HCT116 (cell line): ENCODE measurements around the gene FN3K. TPM values are rescaled to one million over a fixed set of nuclear protein-coding genes. Genes with fewer than 3 reads are reported as not detected.

Experiments
- ATAC-seq: fragments of 200-7000 bp; cut with Tn5 transposase; 2 replicates; pipeline ENCODE4 v1.9.1; 2020; ENCODE audit warnings: mild to moderate bottlenecking, moderate library complexity
- BruUV-seq: library from RNA; stranded (reverse); fragments of 400-500 nt; replicated peaks from 2 replicates; lab custom pipeline; 2021; lab: Mats Ljungman, UMichigan
- CTCF ChIA-PET: fragments of 300-600 bp; sonication (Branson Sonifier 250); formaldehyde crosslinking; loops from one replicate; lab custom pipeline; 2021; ENCODE audit warnings: antibody characterized with exemption; lab: Charles Lee
- POLR2A ChIA-PET: fragments of 300-600, 350-600 bp; sonication (Branson Sonifier 250); formaldehyde crosslinking; loops from one replicate; lab custom pipeline; 2021; ENCODE audit warnings: antibody characterized with exemption; lab: Charles Lee
- RAD21 ChIA-PET, 2 experiments: fragments of 300-600 bp; sonication (Branson Sonifier 250); formaldehyde crosslinking; loops; one replicate each; lab custom pipeline; 2023; ENCODE audit warnings: low total read pairs in 2 of 2; ENCODE audit not compliant: uncharacterized antibody in 2 of 2, unreplicated experiment in 2 of 2, low non-redundant PET in 1 of 2; lab: Charles Lee
- DNase-seq: peaks from one replicate; pipeline ENCODE4 v3.0.0-alpha.2; 2010; ENCODE audit warnings: low read depth, low spot score
- H2AFZ ChIP-seq: fragments of 200-600 bp; shearing (Covaris generic), sonication (generic); 2 replicates; pipeline ENCODE4 v1.6.1; 2017; ENCODE audit warnings: low read depth, mixed run types, mixed read lengths, antibody characterized with exemption, low read length; ENCODE audit not compliant: poor library complexity, severe bottlenecking
- H3K27ac ChIP-seq: 2 replicates; pipeline ENCODE4 v1.5.1; 2012; ENCODE audit warnings: low read depth, low read length
- H3K27me3 ChIP-seq: fragments of 200-600 bp; sonication (generic); 2 replicates; pipeline ENCODE4 v1.6.1; 2016; ENCODE audit warnings: mixed run types, low read length, mixed read lengths; ENCODE audit not compliant: insufficient read depth
- H3K36me3 ChIP-seq, 2 experiments: fragments of 200-500 bp in 1 of 2; fragments of 200-600 bp in 1 of 2; sonication (Bioruptor generic) in 1 of 2; sonication (generic) in 1 of 2; 2 replicates each; pipeline versions ENCODE4 v1.5.1 to v1.6.1; 2014 to 2016; ENCODE audit warnings: low read length in 2 of 2, inconsistent platforms in 1 of 2, mixed read lengths in 1 of 2, mixed run types in 1 of 2; ENCODE audit not compliant: insufficient read depth in 2 of 2, control insufficient read depth in 1 of 2
- H3K4me1 ChIP-seq, 2 experiments: fragments of 200-600 bp in 1 of 2; sonication (generic) in 1 of 2; 2 replicates each; pipeline versions ENCODE4 v1.5.1 to v1.6.1; 2012 to 2017; ENCODE audit warnings: low read length in 2 of 2, inconsistent platforms in 1 of 2, mild to moderate bottlenecking in 1 of 2, mixed read lengths in 1 of 2, mixed run types in 1 of 2, moderate library complexity in 1 of 2; ENCODE audit not compliant: insufficient read depth in 2 of 2, control insufficient read depth in 1 of 2
- H3K4me2 ChIP-seq: fragments of 200-600 bp; sonication (generic); 2 replicates; pipeline ENCODE4 v1.6.1; 2017; ENCODE audit warnings: mixed run types, low read length, mixed read lengths
- H3K4me3 ChIP-seq, 2 experiments: fragments of 200-600 bp in 1 of 2; sonication (generic) in 1 of 2; replicated peaks in 1 of 2; 2 replicates each; pipeline ENCODE4 v1.5.1; 2011 to 2016; ENCODE audit warnings: low read length in 2 of 2, control low read depth in 1 of 2, low read depth in 1 of 2, mild to moderate bottlenecking in 1 of 2, mixed read lengths in 1 of 2, mixed run types in 1 of 2
- H3K79me2 ChIP-seq: fragments of 200-600 bp; sonication (generic); 2 replicates; pipeline ENCODE4 v1.6.1; 2017; ENCODE audit warnings: mild to moderate bottlenecking, mixed run types, low read length, moderate library complexity, mixed read lengths; ENCODE audit not compliant: insufficient read depth
- H3K9ac ChIP-seq: fragments of 200-600 bp; sonication (generic); 2 replicates; pipeline ENCODE4 v1.6.1; 2016; ENCODE audit warnings: low read length, mixed read lengths
- H3K9me2 ChIP-seq: fragments of 200-600 bp; sonication (generic), shearing (Covaris generic); 2 replicates; pipeline ENCODE4 v1.6.1; 2017; ENCODE audit warnings: mixed run types, mild to moderate bottlenecking, moderate library complexity; ENCODE audit not compliant: insufficient read depth
- H3K9me3 ChIP-seq, 2 experiments: fragments of 200-500 bp in 1 of 2; fragments of 200-600 bp in 1 of 2; sonication (Bioruptor generic) in 1 of 2; sonication (generic) in 1 of 2; 2 replicates each; pipeline ENCODE4 v1.6.1; 2014 to 2017; ENCODE audit warnings: low read length in 2 of 2, mixed read lengths in 2 of 2, inconsistent platforms in 1 of 2, low read depth in 1 of 2, mild to moderate bottlenecking in 1 of 2, mixed run types in 1 of 2, moderate library complexity in 1 of 2; ENCODE audit not compliant: control insufficient read depth in 1 of 2, insufficient read depth in 1 of 2
- H4K20me1 ChIP-seq: fragments of 200-600 bp; sonication (generic), shearing (Covaris generic); 2 replicates; pipeline ENCODE4 v1.6.1; 2017; ENCODE audit warnings: mixed run types, mild to moderate bottlenecking, moderate library complexity; ENCODE audit not compliant: insufficient read depth
- CBX3 ChIP-seq: IDR thresholded peaks from 2 replicates; pipeline ENCODE4 v1.6.1; 2012; ENCODE audit warnings: low read depth
- CEBPB ChIP-seq: IDR thresholded peaks from 2 replicates; pipeline ENCODE4 v1.6.1; 2012; ENCODE audit warnings: low read depth
- EGR1 ChIP-seq: IDR thresholded peaks from 2 replicates; pipeline ENCODE4 v1.6.1; 2012; ENCODE audit warnings: low read depth
- ELF1 ChIP-seq: IDR thresholded peaks from 2 replicates; pipeline ENCODE4 v1.6.1; 2012; ENCODE audit warnings: low read depth, borderline replicate concordance
- EZH2phosphoT487 ChIP-seq: fragments of 200-600 bp; IDR thresholded peaks from 2 replicates; pipeline ENCODE4 v1.6.1; 2018; ENCODE audit warnings: antibody characterized with exemption, borderline replicate concordance
- FOSL1 ChIP-seq: IDR thresholded peaks from 2 replicates; pipeline ENCODE4 v1.6.1; 2012; ENCODE audit warnings: low read depth
- POLR2A ChIP-seq: IDR thresholded peaks from 2 replicates; pipeline ENCODE4 v1.7.0; 2011; ENCODE audit warnings: borderline replicate concordance; ENCODE audit not compliant: insufficient read depth, insufficient read length; ENCODE audit errors: extremely low read depth
- POLR2AphosphoS5 ChIP-seq: IDR thresholded peaks from 2 replicates; pipeline ENCODE4 v1.6.1; 2011; ENCODE audit warnings: mild to moderate bottlenecking, low read depth, low read length, moderate library complexity
- SIN3A ChIP-seq: IDR thresholded peaks from 2 replicates; pipeline ENCODE4 v1.6.1; 2012; ENCODE audit warnings: low read depth
- SP1 ChIP-seq: IDR thresholded peaks from 2 replicates; pipeline ENCODE4 v1.6.1; 2012; ENCODE audit warnings: low read depth
- SRF ChIP-seq: IDR thresholded peaks from 2 replicates; pipeline ENCODE4 v1.6.1; 2012; ENCODE audit warnings: low read depth
- TCF7L2 ChIP-seq: IDR thresholded peaks from 2 replicates; pipeline ENCODE4 v1.7.0; 2011; ENCODE audit warnings: borderline replicate concordance, inconsistent platforms; ENCODE audit not compliant: insufficient read depth, insufficient read length; ENCODE audit errors: extremely low read depth
- YY1 ChIP-seq: IDR thresholded peaks from 2 replicates; pipeline ENCODE4 v1.6.1; 2011; ENCODE audit warnings: low read length, low read depth, moderate library complexity, mild to moderate bottlenecking; ENCODE audit not compliant: insufficient replicate concordance; ENCODE audit errors: extremely low read depth
- ZFX ChIP-seq: fragments of 450-650 bp; IDR thresholded peaks from 2 replicates; pipeline ENCODE4 v1.6.1; 2017
- ZNF274 ChIP-seq: fragments of 200-500 bp; sonication (Bioruptor generic); IDR thresholded peaks from 2 replicates; pipeline ENCODE4 v1.6.1; 2014; ENCODE audit warnings: mild to moderate bottlenecking, low read depth, low read length, inconsistent platforms
- intact Hi-C: fragments of 100-400 bp; cut with micrococcal nuclease; formaldehyde crosslinking; loops from 2 replicates; pipeline ENCODE4 v1.10.0; 2022
- total RNA-seq: library from RNA; stranded (reverse); gene quantifications from one replicate; pipeline ENCODE4 v1.2.1, GENCODE V29; 2021; ENCODE audit not compliant: unreplicated experiment
- TF ChIP-seq, protein P1 (sequence below), 3 experiments: fragments of 200-600 bp in 1 of 3; sonication (generic) in 1 of 3; IDR thresholded peaks in 2 of 3; conservative IDR thresholded peaks in 1 of 3; 2 replicates each; pipeline ENCODE4 v1.5.1; 2012 to 2017; ENCODE audit warnings: low read depth in 2 of 3, low read length in 2 of 3, antibody characterized with exemption in 1 of 3, borderline replicate concordance in 1 of 3, control low read depth in 1 of 3, mild to moderate bottlenecking in 1 of 3, mixed read lengths in 1 of 3, mixed run types in 1 of 3, moderate library complexity in 1 of 3; ENCODE audit not compliant: insufficient read depth in 1 of 3
- TF ChIP-seq, protein P2 (sequence below): IDR thresholded peaks from 2 replicates; pipeline ENCODE4 v1.6.1; 2012
- TF ChIP-seq, protein P3 (sequence below): IDR thresholded peaks from 2 replicates; pipeline ENCODE4 v1.6.1; 2012
- TF ChIP-seq, protein P4 (sequence below): IDR thresholded peaks from 2 replicates; pipeline ENCODE4 v1.6.1; 2011; ENCODE audit warnings: mild to moderate bottlenecking, low read length, moderate library complexity; ENCODE audit not compliant: insufficient replicate concordance; ENCODE audit errors: extremely low read depth

Gene FN3K
- total RNA-seq, 1 experiment from 2014 or later: 9.9 TPM

DNA sequence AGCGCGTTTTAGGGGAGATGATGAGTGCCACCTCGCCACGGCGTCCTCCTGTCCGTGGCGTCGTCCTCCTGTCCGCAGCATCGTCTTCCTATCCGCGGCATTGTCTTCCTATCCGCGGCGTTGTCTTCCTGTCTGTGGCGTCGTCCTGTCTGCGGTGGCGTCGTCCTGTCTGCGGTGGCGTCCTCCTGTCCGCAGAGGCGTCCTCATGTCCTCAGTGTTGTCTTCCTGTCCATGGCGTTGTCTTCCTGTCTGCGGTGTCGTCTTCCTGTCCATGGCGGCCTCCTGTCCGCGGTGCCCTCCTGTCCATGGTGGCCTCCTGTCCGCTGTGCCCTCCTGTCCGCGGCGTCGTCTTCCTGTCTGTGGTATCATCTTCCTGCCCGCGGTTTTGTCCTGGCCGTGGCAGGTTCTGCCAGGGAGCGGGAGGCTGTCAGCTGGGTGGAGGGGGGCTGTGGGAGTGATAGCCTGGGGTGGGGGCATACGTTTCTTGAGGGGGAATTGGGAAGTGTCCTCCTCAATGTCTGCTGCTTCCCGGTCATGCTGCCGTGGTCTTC, 47.3 kb downstream of the FN3K start:
- TF ChIP-seq EZH2phosphoT487: no peak
- no peak for TF ChIP-seq FOSL1
- no peak for TF ChIP-seq POLR2AphosphoS5
- no peak for TF ChIP-seq SIN3A
- TF ChIP-seq, protein P1, sequence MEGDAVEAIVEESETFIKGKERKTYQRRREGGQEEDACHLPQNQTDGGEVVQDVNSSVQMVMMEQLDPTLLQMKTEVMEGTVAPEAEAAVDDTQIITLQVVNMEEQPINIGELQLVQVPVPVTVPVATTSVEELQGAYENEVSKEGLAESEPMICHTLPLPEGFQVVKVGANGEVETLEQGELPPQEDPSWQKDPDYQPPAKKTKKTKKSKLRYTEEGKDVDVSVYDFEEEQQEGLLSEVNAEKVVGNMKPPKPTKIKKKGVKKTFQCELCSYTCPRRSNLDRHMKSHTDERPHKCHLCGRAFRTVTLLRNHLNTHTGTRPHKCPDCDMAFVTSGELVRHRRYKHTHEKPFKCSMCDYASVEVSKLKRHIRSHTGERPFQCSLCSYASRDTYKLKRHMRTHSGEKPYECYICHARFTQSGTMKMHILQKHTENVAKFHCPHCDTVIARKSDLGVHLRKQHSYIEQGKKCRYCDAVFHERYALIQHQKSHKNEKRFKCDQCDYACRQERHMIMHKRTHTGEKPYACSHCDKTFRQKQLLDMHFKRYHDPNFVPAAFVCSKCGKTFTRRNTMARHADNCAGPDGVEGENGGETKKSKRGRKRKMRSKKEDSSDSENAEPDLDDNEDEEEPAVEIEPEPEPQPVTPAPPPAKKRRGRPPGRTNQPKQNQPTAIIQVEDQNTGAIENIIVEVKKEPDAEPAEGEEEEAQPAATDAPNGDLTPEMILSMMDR (IDR thresholded peaks at IDR 0.05 in 2 of 3, conservative IDR thresholded peaks at IDR 0.05 in 1 of 3; ENCODE audit: borderline replicate concordance in 1 of 3, insufficient read depth in 1 of 3, low read depth in 2 of 3, low read length in 2 of 3): no peak
- TF ChIP-seq ZFX: no peak
- TF ChIP-seq, protein P2, sequence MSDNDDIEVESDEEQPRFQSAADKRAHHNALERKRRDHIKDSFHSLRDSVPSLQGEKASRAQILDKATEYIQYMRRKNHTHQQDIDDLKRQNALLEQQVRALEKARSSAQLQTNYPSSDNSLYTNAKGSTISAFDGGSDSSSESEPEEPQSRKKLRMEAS: no peak
- TF ChIP-seq TCF7L2: no peak
- no peak for TF ChIP-seq CBX3
- no peak for TF ChIP-seq ZNF274
- no peak for TF ChIP-seq CEBPB
- TF ChIP-seq SP1: no peak
- TF ChIP-seq, protein P3, sequence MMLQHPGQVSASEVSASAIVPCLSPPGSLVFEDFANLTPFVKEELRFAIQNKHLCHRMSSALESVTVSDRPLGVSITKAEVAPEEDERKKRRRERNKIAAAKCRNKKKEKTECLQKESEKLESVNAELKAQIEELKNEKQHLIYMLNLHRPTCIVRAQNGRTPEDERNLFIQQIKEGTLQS: no peak
- no peak for TF ChIP-seq ELF1
- no peak for TF ChIP-seq POLR2A
- TF ChIP-seq YY1: no peak
- no peak for TF ChIP-seq EGR1
- TF ChIP-seq, protein P4, sequence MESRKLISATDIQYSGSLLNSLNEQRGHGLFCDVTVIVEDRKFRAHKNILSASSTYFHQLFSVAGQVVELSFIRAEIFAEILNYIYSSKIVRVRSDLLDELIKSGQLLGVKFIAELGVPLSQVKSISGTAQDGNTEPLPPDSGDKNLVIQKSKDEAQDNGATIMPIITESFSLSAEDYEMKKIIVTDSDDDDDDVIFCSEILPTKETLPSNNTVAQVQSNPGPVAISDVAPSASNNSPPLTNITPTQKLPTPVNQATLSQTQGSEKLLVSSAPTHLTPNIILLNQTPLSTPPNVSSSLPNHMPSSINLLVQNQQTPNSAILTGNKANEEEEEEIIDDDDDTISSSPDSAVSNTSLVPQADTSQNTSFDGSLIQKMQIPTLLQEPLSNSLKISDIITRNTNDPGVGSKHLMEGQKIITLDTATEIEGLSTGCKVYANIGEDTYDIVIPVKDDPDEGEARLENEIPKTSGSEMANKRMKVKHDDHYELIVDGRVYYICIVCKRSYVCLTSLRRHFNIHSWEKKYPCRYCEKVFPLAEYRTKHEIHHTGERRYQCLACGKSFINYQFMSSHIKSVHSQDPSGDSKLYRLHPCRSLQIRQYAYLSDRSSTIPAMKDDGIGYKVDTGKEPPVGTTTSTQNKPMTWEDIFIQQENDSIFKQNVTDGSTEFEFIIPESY: no peak
- no peak for TF ChIP-seq SRF
- POLR2A ChIA-PET: no interaction called here
- no peak overlapping the region for H3K27ac ChIP-seq
- no peaks in the 10 kb centered on the region for H3K9me2 ChIP-seq
- no peak overlapping the region for H3K9ac ChIP-seq
- H3K9me3 ChIP-seq: no peaks in the 10 kb centered on the region
- ATAC-seq (no peak), DNase-seq (no peak)
- H3K79me2 ChIP-seq: peaks cover 36% of the 10 kb centered on the region
- CTCF ChIA-PET: no interaction called here
- no peaks in the 10 kb centered on the region for H4K20me1 ChIP-seq
- BruUV-seq: no TSS peak
- intact Hi-C loops: loop anchor here (1.0 kb wide), 1 partner anchor 131 kb away; no protein-coding TSS in a partner anchor
- RAD21 ChIA-PET: interaction anchor here in 1 of 2 experiments (1.2 kb wide), 1 partner anchor 131 kb away, joined by 6 read pairs; no protein-coding TSS in a partner anchor
- no peak overlapping the region for H3K4me2 ChIP-seq
- peaks cover 7 to 19% of the 10 kb centered on the region in 2 experiments; a peak in 3 of 4 replicates for H3K36me3 ChIP-seq
- H3K4me3 ChIP-seq: no peak overlapping the region
- no peaks in the 10 kb centered on the region for H3K27me3 ChIP-seq
- no peaks in the 10 kb centered on the region for H3K4me1 ChIP-seq
- no peak overlapping the region for H2AFZ ChIP-seq
